HG03097 (cell line): ENCODE results near the gene L3MBTL4.

ENCODE experiments used
- ATAC-seq: cut with Tn5 transposase; IDR thresholded peaks from one replicate; pipeline ENCODE4 v1.9.1; 2021; ENCODE audit not compliant: unreplicated experiment, low FRiP score

L3MBTL4 gene

DNA sequence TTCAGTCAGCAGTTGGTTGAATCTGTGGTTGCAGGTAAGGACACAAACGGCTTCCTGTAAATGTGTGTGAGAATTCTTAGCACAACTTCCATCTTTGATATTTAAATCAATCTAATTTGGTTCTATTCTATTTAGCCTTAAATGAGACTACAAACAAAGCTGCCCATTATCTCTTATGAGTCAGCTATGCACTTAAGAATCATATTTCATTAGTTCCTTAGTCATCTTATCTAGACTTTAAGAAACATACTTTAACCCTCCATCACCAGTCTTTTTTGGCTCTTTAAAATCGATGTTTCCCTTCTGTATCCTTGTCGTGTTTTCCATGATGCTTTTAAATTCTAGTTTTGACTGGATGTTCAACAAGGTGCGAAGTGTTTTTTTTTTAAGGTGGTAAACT is 405.0 kb downstream of the L3MBTL4 start:
- no peak for ATAC-seq

DNA sequence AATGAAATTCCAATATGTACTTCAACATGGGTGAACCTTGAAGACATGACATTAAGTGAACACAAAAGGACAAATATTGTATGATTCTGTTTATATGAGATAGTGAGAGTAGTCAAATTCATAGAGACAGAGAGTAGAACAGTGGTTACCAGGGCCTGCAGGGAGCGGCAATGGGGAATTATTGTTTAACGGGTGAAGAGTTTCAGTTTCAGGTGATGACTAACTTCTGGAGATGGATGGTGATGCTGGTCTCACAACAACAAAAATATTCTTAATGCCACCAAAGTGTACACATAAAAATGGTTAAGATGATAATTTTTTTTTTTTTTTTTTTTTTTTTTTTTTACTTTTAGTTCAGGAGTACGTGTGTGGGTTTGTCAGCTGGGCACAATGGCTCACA is 410.0 kb downstream of the L3MBTL4 start:
- ATAC-seq: peak; percentile 96

DNA sequence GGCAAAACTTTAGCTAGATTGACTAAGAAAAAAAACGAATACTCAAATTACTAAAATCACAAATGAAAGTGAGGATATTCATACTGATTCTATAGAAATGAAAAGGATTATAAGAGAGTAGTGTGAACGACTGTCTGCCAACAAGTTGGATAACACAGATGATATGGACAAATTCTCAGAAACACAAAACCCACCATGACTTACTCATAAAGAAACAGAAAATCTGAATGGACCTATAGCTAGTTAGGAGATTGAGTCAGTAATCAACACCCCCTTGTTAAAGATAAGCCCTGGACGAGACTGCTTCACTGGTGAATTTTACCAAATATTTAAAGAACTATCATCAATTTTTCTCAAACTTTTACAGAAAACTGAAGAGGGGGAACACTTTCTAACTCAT is 410.6 kb downstream of the L3MBTL4 start:
- ATAC-seq: peak; percentile 72

DNA sequence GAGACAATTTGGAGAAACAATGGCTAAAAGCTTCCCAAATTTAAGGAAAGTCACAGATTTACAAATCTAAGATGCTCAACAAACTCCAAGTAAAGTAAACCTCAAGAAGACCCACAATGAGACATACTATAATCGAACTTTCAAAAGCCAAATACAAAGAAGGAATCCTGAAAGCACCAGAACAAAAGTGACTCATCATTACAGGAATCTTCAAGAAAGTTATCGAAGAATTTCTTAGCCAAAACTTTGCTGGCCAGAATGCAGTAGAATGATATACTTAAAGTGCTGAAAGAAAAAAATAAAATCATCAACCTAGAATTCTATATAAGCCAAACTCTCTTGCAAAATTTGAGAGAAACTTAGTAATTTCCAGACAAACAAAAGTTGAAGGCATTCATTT is 412.8 kb downstream of the L3MBTL4 start:
- ATAC-seq: no peak

DNA sequence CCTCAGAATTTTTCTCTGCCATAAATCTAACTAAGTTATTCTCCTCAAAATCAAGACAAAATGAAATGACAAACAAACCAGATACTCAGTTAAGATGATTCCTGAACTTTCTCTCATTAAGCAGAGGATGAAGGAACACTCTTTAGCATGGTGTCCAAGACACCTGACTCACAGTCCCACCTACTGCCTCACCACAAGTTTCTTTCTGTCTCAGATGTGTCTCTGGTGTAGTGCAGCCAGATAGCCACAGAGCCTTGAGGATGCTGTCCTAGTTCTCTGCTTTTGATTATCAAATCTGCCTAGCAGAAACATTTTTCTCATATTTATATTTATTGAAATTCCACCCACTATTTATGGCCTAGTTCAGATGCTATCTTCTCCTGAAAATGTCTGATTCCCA is 415.8 kb downstream of the L3MBTL4 start:
- peak; percentile 64 for ATAC-seq

DNA sequence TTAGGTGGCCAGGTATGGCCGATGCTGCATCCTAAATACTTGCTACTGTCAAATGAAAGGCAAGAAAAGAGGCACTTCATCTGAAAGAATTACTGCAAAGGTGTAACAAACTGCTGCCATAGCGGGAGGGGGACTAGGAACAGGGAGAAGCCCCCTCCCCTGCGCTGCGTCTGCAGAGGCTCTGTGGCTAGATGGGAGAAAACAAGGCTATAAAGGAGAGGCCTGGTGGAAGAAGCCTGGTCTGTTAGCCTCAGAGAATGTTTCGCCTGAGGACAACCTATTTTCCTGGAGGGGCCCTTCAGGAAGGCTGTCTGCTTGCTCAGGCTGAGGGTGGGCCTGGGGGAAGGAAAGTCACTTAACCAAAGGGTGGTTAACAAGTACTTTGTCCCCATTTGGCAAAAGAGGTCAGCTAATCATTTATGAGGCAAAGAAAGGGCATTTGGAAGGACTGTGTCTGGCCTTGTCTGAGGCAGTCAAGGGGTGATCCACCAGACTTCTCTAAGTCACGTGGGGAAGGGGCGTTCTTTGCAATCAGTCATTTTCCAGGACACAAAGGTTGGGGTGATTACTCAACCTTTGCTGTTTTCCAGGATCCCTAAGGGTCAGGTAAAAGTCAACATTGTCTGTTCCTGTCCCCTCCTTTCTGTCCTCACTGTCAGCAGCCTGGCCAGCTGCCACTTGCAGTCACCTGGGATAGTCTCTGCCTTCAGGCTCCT is 416.4 kb downstream of the L3MBTL4 start:
- ATAC-seq: peak; percentile 21

DNA sequence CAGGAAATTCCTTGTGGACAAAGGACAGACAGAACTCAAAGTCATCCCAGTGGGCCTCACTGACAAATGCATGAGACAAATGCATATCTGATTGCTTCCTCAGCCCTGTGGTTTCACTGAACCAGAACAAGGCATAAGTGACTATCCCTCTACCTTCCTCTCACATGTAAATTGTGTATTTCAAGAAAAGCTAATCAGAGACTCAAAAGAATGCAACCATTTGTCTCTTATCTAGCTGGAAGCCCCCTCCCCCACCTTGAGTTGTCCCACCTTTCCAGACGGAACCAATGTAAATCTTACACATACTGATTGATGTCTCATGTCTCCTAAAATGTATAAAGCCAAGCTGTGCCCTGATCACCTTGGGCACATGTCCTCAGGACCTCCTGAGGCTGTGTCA is 417.4 kb downstream of the L3MBTL4 start:
- no peak for ATAC-seq

DNA sequence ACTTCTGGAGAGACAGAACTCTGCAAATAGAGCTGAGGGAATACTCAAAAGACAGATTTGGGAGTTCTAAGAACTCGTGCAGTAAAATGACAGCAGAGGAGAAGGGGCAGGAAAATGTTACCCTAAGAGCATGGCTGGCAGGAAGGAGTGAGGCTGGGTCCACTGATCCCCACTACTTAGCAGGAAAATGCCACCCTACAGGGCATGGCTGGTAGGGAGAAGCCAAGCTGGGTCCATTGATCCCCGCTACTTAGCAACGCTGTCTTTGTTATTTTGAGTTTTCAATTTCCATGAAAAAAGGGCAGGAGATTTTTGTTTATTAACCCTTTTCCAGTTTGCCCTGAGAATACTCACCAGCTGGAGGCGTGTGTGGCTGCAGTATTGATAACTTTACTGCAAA is 419.1 kb downstream of the L3MBTL4 start:
- no peak for ATAC-seq

DNA sequence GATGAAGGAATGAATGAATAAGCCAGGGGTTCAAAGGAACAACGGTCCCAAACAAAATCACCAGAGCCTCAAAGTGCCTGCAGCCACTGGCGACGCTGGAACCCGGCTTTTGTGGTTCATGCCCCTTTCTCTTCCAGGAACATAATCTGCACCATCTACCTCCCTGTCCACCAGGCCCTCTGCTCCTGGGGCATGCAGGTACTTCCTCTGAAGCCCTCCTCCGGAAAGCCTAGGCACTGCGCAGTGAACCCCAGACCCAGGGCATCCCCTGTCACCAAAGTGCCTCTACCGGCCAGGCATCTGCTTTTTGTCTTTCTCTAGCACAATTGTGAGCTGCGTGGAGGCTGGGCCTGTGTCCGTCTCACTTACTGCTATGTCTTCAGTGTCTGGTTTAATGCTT is 420.8 kb downstream of the L3MBTL4 start:
- ATAC-seq: no peak

DNA sequence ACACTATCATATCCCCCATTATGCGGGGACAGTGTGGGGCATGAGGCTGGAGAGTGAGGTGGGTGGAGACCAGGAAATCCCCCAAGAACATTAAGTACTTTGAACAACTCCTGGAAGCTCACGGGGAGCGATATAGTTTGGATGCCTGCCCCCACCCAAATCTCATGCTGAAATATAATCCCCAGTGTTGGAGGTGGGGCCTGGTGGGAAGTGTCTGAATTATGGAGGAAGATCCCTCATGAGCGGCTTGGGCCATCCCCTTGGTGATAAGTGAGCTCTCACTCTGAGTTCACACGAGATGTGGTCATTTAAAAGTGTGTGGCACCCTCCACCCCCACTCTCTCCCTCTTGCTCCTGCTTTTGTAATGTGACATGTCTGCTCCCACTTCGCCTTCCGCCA is 422.3 kb downstream of the L3MBTL4 start:
- no peak for ATAC-seq

DNA sequence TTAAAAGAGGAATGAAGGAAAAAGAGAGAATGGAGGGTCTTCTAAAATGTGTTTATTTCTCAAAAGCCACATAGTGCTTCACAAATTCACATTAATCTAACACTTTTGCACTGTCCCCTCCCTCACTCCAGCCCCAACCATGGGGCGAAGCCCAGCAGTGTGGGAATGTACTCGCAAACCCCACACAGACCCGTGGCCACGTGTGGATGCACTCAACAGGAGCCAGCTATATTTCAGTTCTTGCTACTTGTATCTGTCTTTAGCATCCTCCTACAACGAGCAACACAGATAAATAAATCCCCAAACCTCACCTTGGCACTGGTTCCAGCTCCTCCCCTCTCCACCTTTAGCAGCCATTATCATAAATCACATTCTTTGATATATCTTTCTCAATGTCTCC is 427.5 kb downstream of the L3MBTL4 start:
- ATAC-seq: no peak

DNA sequence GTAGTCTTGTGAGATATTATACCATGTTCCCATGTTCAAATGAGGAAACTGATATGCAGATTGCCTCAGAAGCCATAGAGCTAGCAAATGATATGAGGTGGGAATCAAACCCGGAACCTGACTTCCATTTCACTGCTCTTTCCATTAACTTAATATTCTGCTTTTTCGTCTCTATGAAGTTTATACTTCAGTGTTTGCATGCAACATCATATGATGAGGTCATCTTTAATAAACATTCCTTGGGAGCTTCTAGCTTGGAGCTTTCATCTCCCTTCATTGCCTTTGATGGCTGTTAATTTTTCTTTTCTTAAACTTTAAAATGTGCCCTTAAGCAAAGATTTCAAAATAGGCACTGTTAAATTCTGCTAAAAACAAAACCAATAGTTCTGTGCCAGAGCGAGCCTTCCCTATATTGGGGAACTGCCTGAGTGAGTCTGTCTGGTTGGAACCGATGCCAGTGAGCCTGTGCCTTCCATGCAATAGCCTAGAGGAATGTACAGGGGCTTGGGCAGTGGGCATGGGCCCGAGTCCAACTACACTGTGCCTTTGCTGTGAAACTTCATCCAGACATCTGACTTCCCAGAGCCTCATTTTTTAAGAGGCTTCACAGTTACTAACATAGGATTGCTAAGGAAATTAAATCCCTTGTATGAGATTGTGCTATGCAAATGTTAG is 428.3 kb downstream of the L3MBTL4 start:
- ATAC-seq: no peak

DNA sequence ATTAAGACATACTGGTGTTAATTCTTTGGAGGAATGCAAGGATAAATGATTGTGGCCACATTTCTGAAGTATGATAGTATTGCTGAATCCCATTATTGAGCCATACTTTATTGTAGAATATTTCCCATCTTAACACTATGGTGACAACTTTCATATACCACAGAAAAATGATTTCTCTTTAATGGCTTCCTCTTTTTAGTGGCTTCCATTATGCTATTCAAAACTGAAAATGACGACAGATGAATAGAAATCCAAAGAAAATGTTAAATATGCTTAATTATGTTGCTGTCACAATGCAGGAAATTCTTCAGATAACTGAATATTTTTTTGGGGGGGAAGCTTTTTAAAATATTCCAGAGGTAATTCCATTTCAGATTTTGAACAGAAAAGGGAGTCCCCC is 430.5 kb downstream of the L3MBTL4 start:
- ATAC-seq: no peak

DNA sequence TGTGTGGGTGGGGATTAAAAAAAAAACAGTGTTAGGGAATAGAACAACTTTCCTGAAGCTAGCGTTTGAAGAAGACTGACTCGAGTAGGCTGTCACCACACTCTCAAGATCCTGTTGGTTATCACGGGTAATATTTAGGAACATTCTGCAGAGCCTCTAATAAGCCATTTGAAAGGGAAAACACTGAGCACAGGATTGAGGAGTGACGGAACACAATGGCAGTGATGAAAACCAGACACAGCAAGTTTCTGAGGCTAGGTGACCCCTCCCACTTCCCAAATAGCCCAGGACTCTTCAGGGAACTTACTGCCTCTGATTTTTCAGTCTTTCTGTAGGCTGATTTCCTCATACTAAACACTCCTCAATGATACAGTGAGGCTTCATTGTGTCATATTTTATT is 431.2 kb downstream of the L3MBTL4 start:
- ATAC-seq: no peak

DNA sequence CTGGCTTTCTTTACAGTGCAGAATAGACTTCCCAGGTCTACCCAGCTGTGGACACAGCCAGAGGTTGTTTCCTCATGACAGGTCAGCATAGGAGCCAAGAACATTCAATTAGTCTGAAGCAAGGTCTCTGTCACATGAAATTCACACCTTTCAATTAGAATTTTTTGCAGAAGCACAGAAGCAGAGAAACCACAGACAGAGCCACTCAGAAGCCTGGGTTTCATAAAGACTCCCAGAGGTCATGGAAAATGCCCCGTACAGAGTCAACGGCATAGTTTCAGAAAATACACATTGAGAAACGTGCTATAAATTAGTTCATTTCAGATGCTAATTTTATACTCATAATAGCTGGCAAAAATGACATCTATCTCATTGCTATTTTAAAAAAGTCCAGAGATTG is 432.4 kb downstream of the L3MBTL4 start:
- ATAC-seq: peak; percentile 43

DNA sequence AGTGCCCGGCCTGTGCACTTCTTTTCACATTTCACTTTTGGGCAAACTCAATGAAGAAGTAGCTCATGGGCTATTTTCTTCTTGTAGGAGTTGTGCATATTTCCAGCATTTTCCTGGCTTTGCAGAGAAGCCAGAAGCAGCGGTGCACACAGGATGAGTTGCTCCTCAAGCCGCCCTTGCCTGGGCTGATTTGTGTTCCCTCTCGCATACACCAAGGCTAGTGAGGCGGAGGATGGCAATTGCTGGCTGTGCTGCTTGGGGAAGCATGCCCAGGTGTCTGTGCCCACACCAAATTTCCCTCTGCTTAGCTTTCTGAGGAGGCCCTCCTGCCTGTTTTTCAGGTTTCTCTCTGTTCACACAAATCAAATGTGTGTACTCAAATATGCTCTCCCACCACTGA is 434.0 kb downstream of the L3MBTL4 start:
- ATAC-seq: no peak

DNA sequence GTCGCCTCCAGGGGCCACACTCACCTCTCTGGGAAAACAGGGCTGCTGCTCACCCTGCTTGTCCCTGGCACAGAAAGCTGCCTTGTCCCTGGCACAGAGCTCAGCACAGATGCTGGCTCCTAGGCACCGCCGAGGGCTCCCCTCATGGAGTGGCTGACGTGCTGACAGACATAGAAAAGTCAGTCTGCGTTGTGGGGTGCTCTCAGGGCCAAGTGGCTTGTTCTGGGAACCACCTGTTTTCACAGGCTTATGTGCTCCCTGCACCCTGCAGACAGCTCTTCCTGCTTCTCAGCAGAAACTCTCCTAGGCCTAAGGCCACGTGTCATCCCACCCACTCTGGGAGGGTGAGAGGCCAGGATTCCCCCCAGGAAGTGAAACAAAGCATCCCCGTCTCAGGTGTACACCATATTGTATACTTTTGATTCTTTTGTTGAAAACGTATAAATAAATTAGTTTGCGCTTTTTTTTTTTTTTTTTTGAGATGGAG is 434.7 kb downstream of the L3MBTL4 start:
- ATAC-seq: peak; percentile 40

DNA sequence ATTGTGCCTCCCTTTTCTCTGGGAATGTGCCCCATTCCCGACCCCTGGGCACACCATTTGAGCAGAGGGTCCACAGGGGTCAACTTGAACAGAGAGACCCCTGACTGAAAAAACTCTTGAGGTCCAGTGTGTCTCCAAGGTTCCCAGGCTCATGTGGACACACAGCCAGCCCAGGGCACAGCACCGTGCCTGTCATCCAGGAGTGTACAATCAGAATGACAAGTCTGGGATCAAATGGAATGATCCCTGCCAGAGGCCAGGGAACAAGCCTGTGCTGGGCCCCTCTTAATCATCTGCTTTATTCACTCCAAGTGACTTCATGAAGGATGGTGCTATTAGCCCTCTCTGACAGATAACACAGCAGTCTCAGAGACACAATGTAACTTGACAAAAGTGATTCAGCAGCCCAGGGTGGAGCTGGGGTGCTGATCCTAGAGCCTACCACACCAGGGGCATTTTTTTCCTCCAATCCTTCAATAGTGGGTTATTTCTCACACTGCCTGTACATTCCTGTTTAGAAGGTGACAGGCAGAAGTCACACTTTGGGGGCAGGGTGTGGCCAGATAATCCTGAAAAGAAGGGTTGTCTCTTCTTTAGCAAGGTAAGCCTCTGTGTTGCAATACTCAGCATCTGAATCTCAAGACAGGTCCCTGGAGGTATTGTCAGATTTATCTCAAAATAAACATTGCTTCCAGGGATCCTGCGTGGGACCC is 435.4 kb downstream of the L3MBTL4 start:
- ATAC-seq: no peak

DNA sequence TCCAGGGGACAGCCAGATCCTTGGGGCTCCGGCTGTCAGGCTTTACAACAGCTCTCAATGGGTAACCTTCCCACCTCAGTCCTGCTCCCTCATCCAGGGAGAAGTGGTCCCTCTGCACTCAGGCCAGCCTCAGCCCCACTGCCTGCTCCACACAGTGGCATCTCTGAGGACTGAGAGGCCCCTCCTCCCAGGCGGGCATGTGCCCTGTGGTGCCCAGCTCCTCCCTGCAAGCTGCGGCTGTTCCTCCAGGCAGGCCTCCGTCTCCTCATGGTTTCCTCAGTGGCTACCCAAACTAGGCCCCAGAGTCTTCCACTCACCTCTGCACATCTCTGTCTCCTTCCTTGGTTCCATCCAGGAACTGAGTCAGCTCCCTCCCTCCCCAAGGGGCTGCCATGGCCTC is 437.7 kb downstream of the L3MBTL4 start:
- ATAC-seq: no peak

DNA sequence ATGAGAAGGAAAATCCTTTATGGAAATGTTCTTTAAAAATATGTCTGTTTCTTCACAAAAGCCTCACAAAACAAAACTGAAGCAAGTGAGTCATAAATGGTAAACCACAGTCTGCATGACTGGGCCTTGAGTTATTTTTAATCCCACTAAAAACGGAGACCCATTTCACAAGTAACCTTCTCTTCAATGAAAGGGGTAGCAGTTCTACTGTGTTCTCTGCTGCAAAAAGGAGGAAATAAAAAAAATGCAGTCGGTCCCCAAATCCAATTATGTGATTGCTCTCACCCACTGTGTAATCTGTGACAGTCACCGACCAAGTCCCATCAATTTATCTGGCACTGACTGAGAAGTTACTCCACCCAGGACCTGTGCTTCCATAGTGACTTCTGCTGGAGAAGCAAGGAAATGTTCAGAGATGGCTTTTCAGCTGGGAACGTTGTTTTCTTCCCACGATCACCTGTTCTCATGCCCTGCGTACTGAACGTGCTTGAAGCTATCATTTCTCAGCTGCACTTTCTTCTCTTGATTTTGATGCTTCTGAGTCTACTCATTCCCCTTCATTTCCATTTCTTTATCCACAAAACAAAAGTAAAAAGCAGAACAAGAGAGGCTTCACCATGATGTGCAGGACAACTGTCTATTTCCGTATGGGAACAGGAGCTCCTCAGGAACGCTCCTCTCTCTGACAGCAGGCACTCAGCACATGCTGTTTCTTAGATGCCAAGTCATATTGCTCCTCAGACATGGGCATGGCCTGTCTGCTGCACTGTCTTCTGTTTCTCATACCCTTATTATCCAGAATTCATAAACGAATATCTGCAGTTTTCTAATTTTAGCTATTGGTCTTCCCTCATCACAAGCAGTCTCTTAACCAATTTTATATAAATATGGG is 439.4 kb downstream of the L3MBTL4 start:
- peak; percentile 58 for ATAC-seq

DNA sequence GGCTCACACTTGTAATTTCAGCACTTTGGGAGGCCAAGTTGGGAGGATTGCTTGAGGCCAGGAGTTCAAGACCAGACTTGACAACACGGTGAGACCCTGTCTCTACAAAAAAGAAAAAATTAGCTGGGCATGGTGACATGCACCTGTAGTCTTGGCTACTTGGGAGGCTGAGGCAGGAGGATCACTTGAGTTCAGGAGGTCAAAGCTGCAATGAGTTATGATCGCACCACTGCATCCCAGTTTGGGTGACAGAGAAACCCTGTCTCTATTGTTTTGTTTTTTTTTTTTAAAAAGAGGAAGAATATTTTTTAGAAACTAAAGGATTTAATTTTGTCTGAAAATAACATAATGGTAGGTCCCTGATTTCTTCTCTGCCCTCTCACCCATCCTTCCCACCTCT is 440.0 kb downstream of the L3MBTL4 start:
- no peak for ATAC-seq
